Activated naive CD4-positive, alpha-beta T cell treated with anti-CD3 and anti-CD28 coated beads, Interleukin-2, amount 50 U/mL, for 72 hours (primary cell): ENCODE measurements around the gene YWHAB. TPM values are rescaled to one million over a fixed set of nuclear protein-coding genes. Genes with fewer than 3 reads are reported as not detected.
"Not testable (repeated sequence)": the region's sequence is repeated elsewhere in the genome, so short reads cannot be mapped to it uniquely, and the experiment has no call there.

ENCODE experiments used
- ATAC-seq, 2 donors: fragments of 150-1000 bp; cut with Tn5 transposase; 2 replicates each; pipeline ENCODE4 v1.10.0; 2021; ENCODE audit warnings: mild to moderate bottlenecking in 2 of 2, moderate library complexity in 2 of 2
- DNase-seq, 2 donors: peaks; one replicate each; pipeline ENCODE4 v3.0.0; 2021 to 2022; ENCODE audit warnings: low spot score in 2 of 2
- H3K27ac Mint-ChIP-seq, 2 donors: one replicate each; pipeline ENCODE4 v1.8.0; 2022; ENCODE audit warnings: mild to moderate bottlenecking in 2 of 2, mixed read lengths in 2 of 2
- H3K36me3 Mint-ChIP-seq, 2 donors: one replicate each; pipeline ENCODE4 v1.8.0; 2022; ENCODE audit warnings: mixed read lengths in 2 of 2
- H3K9me3 Mint-ChIP-seq, 2 donors: one replicate each; pipeline ENCODE4 v1.8.0; 2022; ENCODE audit warnings: mixed read lengths in 2 of 2
- total RNA-seq, 2 donors: library from RNA; stranded (reverse); gene quantifications; one replicate each; pipeline ENCODE4 v1.2.3, GENCODE V29; 2022

The YWHAB gene
- total RNA-seq, 2 donors from 2014 or later: 185 to 222 TPM

DNA sequence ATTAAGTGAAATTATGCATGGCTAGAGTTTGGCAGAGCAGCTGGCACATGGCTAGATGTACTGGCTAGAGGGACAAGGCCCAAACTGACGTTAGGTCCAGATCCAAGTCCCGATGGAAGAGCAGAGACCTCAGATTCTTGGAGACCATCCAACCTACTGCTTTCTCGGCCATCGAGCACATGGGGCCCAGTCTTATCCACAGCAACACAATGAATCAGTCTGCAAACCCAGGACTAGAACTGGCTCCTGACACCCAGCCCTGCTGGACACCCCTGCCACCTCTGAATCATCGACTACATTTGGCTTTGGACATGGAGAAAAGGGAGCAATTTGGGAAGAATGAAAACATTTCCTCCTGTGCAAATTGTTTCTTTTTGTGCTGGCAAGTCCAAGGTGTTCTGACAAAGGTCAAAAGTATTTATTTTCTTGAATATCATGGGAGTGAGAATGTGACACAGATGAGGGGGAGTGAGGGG, 23.9 kb upstream of the YWHAB start:
- H3K36me3 Mint-ChIP-seq: no peaks in the 10 kb centered on the region
- H3K9me3 Mint-ChIP-seq: no peaks in the 10 kb centered on the region
- no peak for DNase-seq
- H3K27ac Mint-ChIP-seq: no peak overlapping the region
- ATAC-seq: no peak

DNA sequence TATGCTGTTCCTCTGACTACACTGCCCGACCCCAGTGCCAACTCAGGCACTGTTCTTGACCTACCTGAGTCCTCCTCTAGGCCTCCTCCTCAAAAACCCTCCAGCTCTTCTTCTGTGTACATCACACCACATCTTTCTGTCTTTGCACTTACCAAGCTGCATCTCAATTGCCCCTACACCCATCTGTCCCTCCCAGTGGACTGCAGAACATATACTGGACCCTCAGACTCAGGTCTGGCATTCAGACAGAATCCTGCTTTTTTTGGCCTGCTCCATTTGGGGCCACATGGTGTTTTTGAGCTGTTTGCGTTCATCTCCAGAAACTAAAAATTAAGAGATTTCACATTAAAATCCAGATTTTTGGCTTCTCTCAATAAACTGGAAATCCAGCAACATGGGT, 23.2 kb upstream of the YWHAB start:
- DNase-seq: no peak
- H3K27ac Mint-ChIP-seq: peak overlapping the region; percentile 10 to 37
- no peaks in the 10 kb centered on the region for H3K36me3 Mint-ChIP-seq
- no peaks in the 10 kb centered on the region for H3K9me3 Mint-ChIP-seq
- ATAC-seq: no peak

DNA sequence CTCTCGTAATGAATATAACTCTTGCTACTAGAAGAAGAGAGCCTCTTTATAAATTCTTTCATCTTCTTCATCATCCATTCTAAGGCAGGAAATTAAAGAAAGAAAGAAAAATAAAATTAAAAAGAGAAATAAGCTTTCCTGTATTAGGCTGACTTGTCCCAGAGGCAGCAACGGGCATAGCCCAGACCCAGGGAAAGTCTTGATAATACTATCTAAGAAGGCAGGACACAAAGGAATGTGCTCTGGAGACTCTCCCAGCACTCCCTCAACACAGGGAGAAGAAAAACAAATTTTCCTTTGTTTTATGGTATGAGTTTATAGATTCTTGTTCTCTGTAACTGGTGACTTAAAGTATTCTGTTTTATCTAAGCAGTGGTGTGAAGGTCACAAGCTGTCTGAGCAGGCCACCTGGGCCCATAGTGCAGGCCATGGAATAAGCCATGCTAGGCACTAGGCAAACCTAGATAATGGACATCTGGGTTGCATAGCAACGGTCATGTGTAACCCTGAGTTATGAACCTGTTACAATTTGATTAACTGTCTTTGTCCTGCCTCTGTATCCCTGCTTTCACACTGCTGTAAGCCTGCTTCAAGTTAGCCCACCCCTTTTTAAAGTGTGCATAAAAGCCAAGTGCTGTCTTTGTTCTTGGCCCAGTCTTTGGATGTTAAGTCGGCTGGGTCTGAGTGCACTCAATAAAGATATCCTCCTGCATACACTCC, 22.0 kb upstream of the YWHAB start:
- H3K9me3 Mint-ChIP-seq, DNase-seq, H3K27ac Mint-ChIP-seq, H3K36me3 Mint-ChIP-seq, ATAC-seq: not testable (repeated sequence)

- not testable (repeated sequence) for H3K36me3 Mint-ChIP-seq, ATAC-seq, H3K27ac Mint-ChIP-seq, H3K9me3 Mint-ChIP-seq, DNase-seq
Measured at GRCh38 chr20:44864493-44864892, 21.0 kb upstream of the YWHAB start.

GRCh38 chr20:44866703-44867335, 18.7 kb upstream of the YWHAB start:
- peak; percentile 41 to 49 for ATAC-seq
- no peaks in the 10 kb centered on the region for H3K9me3 Mint-ChIP-seq
- peak overlapping the region in 1 of 2 donors; percentile 48 for H3K27ac Mint-ChIP-seq
- H3K36me3 Mint-ChIP-seq: no peaks in the 10 kb centered on the region
- DNase-seq: no peak

DNA sequence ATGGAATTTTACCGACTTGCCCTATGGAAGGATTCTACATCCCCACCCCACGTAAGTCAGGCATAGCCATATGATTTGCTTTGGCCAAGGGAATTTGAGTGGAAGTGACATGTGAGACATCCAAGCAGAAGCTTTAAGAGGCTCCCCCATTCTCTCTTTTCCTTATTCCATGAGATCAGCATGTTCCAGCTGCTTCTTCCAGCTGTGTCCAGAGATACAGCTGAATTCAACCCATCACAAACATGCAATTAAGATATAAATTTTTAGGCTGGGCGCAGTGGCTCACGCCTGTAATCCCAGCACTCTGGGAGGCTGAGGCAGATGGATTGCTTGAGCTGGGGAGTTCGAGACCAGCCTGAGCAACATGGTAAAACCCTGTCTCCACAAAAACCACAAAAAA, 16.0 kb upstream of the YWHAB start:
- no peak for DNase-seq
- no peaks in the 10 kb centered on the region for H3K36me3 Mint-ChIP-seq
- no peaks in the 10 kb centered on the region for H3K9me3 Mint-ChIP-seq
- ATAC-seq: no peak
- H3K27ac Mint-ChIP-seq: no peak overlapping the region

- ATAC-seq, DNase-seq, H3K9me3 Mint-ChIP-seq: not testable (repeated sequence)
- Mint-ChIP-seq H3K36me3 (peaks cover 13 to 14% of the 10 kb centered on the region in 2 donors), H3K27ac (peak overlapping the region in 1 of 2 donors; percentile 40)
Measured at GRCh38 chr20:44882360-44882759, 3.1 kb upstream of the YWHAB start.

GRCh38 chr20:44883214-44883902, 2.1 kb upstream of the YWHAB start:
- peaks cover 13 to 16% of the 10 kb centered on the region in 2 donors for H3K36me3 Mint-ChIP-seq
- peak overlapping the region; percentile 53 to 95 for H3K27ac Mint-ChIP-seq
- H3K9me3 Mint-ChIP-seq: no peaks in the 10 kb centered on the region
- DNase-seq (no peak), ATAC-seq (no peak)

GRCh38 chr20:44884907-44885391, 556 bp upstream of the YWHAB start:
- H3K27ac Mint-ChIP-seq: peak overlapping the region; percentile 53 to 95
- no peak for DNase-seq
- no peaks in the 10 kb centered on the region for H3K9me3 Mint-ChIP-seq
- ATAC-seq: peak in 1 of 2 donors; percentile 6
- H3K36me3 Mint-ChIP-seq: peaks cover 13 to 29% of the 10 kb centered on the region in 2 donors

GRCh38 chr20:44886266-44886651, 754 bp downstream of the YWHAB start:
- Mint-ChIP-seq H3K9me3 (no peaks in the 10 kb centered on the region), H3K36me3 (peaks cover 13 to 30% of the 10 kb centered on the region in 2 donors), H3K27ac (peak overlapping the region; percentile 95 to 98)
- ATAC-seq (peak in 1 of 2 donors; percentile 13), DNase-seq (no peak)

- no peak for DNase-seq
- H3K36me3 Mint-ChIP-seq: peaks cover 13 to 35% of the 10 kb centered on the region in 2 donors
- no peaks in the 10 kb centered on the region for H3K9me3 Mint-ChIP-seq
- ATAC-seq: no peak
- H3K27ac Mint-ChIP-seq: peak overlapping the region; percentile 95 to 98
Measured at GRCh38 chr20:44886828-44887227, 1.3 kb downstream of the YWHAB start.

GRCh38 chr20:44887466-44887865, 2.0 kb downstream of the YWHAB start:
- no peak for ATAC-seq
- no peak for DNase-seq
- peaks cover 0 to 5% of the 10 kb centered on the region in 2 donors for H3K9me3 Mint-ChIP-seq
- H3K36me3 Mint-ChIP-seq: peaks cover 13 to 42% of the 10 kb centered on the region in 2 donors
- peak overlapping the region in 1 of 2 donors; percentile 95 for H3K27ac Mint-ChIP-seq

DNA sequence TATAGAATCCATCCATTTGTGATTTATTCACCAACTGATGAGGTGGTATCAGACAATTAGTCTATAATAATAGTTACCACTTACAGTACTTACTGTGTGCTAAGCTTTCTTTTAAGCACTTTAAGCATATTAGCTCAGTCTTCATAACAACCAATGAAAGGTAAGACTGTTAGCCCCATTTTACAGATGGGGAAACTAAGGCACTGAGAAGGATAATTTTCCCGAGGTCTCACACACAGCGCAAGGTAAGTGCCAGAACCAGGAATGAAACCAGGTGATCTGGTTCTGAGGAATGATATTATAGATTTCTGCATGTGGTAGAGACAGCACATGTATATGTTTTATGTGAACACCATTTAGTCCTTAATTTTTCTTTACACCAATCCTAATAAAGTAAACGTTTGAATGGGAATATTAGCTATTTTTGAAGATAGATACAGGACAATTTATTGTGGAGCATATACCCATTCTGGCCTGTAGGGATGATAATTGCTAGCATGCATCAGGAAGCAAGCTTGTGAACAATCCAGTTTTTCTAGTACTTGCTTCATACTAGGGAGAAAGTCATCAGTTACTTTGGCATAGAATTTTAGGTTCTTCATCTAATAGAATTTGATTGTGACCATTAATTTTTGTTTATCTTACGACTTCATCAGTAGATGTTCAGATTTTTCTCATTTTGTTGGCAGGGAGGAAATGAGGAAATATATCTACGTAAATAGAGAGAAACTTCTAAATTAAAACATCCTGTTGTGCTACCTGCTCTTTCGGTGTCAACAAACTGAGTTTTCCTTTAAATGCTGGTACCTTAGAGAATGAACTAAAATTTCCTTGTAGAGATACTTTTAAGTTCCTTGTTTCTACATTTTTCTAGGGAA, 3.0 kb downstream of the YWHAB start:
- peaks cover 13 to 42% of the 10 kb centered on the region in 2 donors for H3K36me3 Mint-ChIP-seq
- no peak for DNase-seq
- peaks cover 0 to 5% of the 10 kb centered on the region in 2 donors for H3K9me3 Mint-ChIP-seq
- peak overlapping the region in 1 of 2 donors; percentile 16 for H3K27ac Mint-ChIP-seq
- no peak for ATAC-seq

DNA sequence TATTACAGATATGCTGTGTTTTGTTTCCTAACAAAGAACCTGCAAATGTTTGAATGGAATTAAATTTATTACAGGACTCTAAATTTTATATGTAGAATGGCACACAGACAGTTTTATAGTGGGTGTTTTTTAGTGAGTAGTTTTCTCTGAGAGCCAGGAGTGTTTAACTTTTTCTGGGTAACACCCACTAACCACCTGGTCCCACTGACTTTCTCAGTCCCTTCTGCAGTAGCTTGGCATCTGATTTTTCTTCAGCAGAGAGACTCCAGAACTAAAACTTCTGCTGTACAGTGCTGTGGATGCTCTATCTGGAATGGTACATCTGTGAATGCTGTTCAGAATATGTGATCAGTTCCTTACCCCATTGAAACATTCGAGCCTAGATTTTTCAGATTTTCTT, 6.3 kb downstream of the YWHAB start:
- Mint-ChIP-seq H3K9me3 (peaks cover 0 to 5% of the 10 kb centered on the region in 2 donors), H3K27ac (peak overlapping the region; percentile 26 to 27), H3K36me3 (peaks cover 8 to 59% of the 10 kb centered on the region in 2 donors)
- ATAC-seq (peak in 1 of 2 donors; percentile 24), DNase-seq (no peak)

- peaks cover 5 to 54% of the 10 kb centered on the region in 2 donors for H3K36me3 Mint-ChIP-seq
Measured at GRCh38 chr20:44894959-44895358, 9.5 kb downstream of the YWHAB start.

GRCh38 chr20:44896583-44896982, 11.1 kb downstream of the YWHAB start:
- no peak overlapping the region for H3K27ac Mint-ChIP-seq
- ATAC-seq (no peak), DNase-seq (no peak)
- H3K9me3 Mint-ChIP-seq: peaks cover 0 to 5% of the 10 kb centered on the region in 2 donors
- H3K36me3 Mint-ChIP-seq: peaks cover 9 to 63% of the 10 kb centered on the region in 2 donors

More at GRCh38 chr20:44894959-44895358, 9.5 kb downstream of the YWHAB start:
- DNase-seq (no peak), ATAC-seq (no peak)
- Mint-ChIP-seq H3K27ac (peak overlapping the region in 1 of 2 donors; percentile 23), H3K9me3 (peaks cover 0 to 5% of the 10 kb centered on the region in 2 donors)
